ENCODE data around the gene CCDC192. TPM values are rescaled to one million over a fixed set of nuclear protein-coding genes. Genes with fewer than 3 reads are reported as not detected.
A peak's percentile ranks its signal among the peaks of the same experiment; 100 is the strongest.

CCDC192 gene
- total RNA-seq, 1 donor from 2014 or later, result 1.3 TPM

GRCh38 chr5:127970854-127971425, 267.7 kb downstream of the CCDC192 start:
- peaks cover 6% of the 10 kb centered on the region for H3K9me3 Mint-ChIP-seq
- no peak overlapping the region for H3K27ac Mint-ChIP-seq (ENCODE audit: unreplicated experiment)
- no peak for TF ChIP-seq CTCF (conservative IDR thresholded peaks at IDR 0.05)
- H3K27me3 Mint-ChIP-seq (ENCODE audit: low read depth), result no peaks in the 10 kb centered on the region
- H3K36me3 Mint-ChIP-seq (ENCODE audit: low read depth), result peaks cover 20% of the 10 kb centered on the region
- H3K4me1 Mint-ChIP-seq, result peaks cover 33% of the 10 kb centered on the region
- no peak for DNase-seq (ENCODE audit: low read depth, low spot score)
- H3K4me3 Mint-ChIP-seq, result no peak overlapping the region

GRCh38 chr5:127975961-127976360, 272.8 kb downstream of the CCDC192 start:
- Mint-ChIP-seq H3K4me1 (peaks cover 6% of the 10 kb centered on the region), H3K36me3 (ENCODE audit: low read depth) (peaks cover 7% of the 10 kb centered on the region), H3K9me3 (peaks cover 3% of the 10 kb centered on the region), H3K4me3 (no peak overlapping the region), H3K27ac (ENCODE audit: unreplicated experiment) (no peak overlapping the region), H3K27me3 (ENCODE audit: low read depth) (no peaks in the 10 kb centered on the region)
- DNase-seq (ENCODE audit: low read depth, low spot score), result no peak
- peak; percentile 25 for TF ChIP-seq CTCF (conservative IDR thresholded peaks at IDR 0.05)

GRCh38 chr5:127976525-127976924, 273.3 kb downstream of the CCDC192 start:
- TF ChIP-seq CTCF (conservative IDR thresholded peaks at IDR 0.05), result no peak

GRCh38 chr5:127976991-127977717, 274.0 kb downstream of the CCDC192 start:
- Mint-ChIP-seq H3K36me3 (ENCODE audit: low read depth) (peaks cover 6% of the 10 kb centered on the region), H3K27ac (ENCODE audit: unreplicated experiment) (no peak overlapping the region), H3K4me1 (peaks cover 6% of the 10 kb centered on the region), H3K9me3 (peaks cover 3% of the 10 kb centered on the region), H3K4me3 (no peak overlapping the region), H3K27me3 (ENCODE audit: low read depth) (no peaks in the 10 kb centered on the region)
- TF ChIP-seq CTCF (conservative IDR thresholded peaks at IDR 0.05), result no peak
- no peak for DNase-seq (ENCODE audit: low read depth, low spot score)

More at GRCh38 chr5:127976525-127976924, 273.3 kb downstream of the CCDC192 start:
- peaks cover 6% of the 10 kb centered on the region for H3K4me1 Mint-ChIP-seq
- no peaks in the 10 kb centered on the region for H3K27me3 Mint-ChIP-seq (ENCODE audit: low read depth)
- no peak for DNase-seq (ENCODE audit: low read depth, low spot score)
- H3K9me3 Mint-ChIP-seq, result peaks cover 3% of the 10 kb centered on the region
- H3K4me3 Mint-ChIP-seq, result no peak overlapping the region
- H3K27ac Mint-ChIP-seq (ENCODE audit: unreplicated experiment), result no peak overlapping the region
- peaks cover 7% of the 10 kb centered on the region for H3K36me3 Mint-ChIP-seq (ENCODE audit: low read depth)

- H3K27ac Mint-ChIP-seq (ENCODE audit: unreplicated experiment), result no peak overlapping the region
- peaks cover 6% of the 10 kb centered on the region for H3K4me1 Mint-ChIP-seq
- peaks cover 2% of the 10 kb centered on the region for H3K36me3 Mint-ChIP-seq (ENCODE audit: low read depth)
- H3K9me3 Mint-ChIP-seq, result peaks cover 2% of the 10 kb centered on the region
- TF ChIP-seq CTCF (conservative IDR thresholded peaks at IDR 0.05), result no peak
- no peak overlapping the region for H3K4me3 Mint-ChIP-seq
- DNase-seq (ENCODE audit: low read depth, low spot score), result no peak
- no peaks in the 10 kb centered on the region for H3K27me3 Mint-ChIP-seq (ENCODE audit: low read depth)
Measured at GRCh38 chr5:127978738-127979300, 275.6 kb downstream of the CCDC192 start.
